Smooth muscle cell (in vitro differentiated cells): ENCODE data around the gene SPHK2. TPM values are rescaled to one million over a fixed set of nuclear protein-coding genes. Genes with fewer than 3 reads are reported as not detected.
A peak's percentile ranks its signal among the peaks of the same experiment; 100 is the strongest.

Experiments used
- DNase-seq: peaks from one replicate; lab custom pipeline; 2025; ENCODE audit not compliant: unreplicated experiment; lab: John Stamatoyannopoulos, UW
- H2AFZ ChIP-seq: fragments of 200-600 bp; sonication (generic); 2 replicates; pipeline ENCODE4 v1.6.0; 2016; ENCODE audit warnings: antibody characterized with exemption, low read depth, mild to moderate bottlenecking
- H3F3A ChIP-seq: fragments of 200-600 bp; sonication (generic); 2 replicates; pipeline ENCODE4 v1.6.0; 2017; ENCODE audit warnings: antibody characterized with exemption, low read depth
- H3K27ac ChIP-seq: fragments of 200-600 bp; sonication (generic); 2 replicates; pipeline ENCODE4 v1.5.1; 2016; ENCODE audit warnings: low read depth, mild to moderate bottlenecking
- H3K27me3 ChIP-seq: fragments of 200-600 bp; sonication (generic); 2 replicates; pipeline ENCODE4 v1.6.1; 2016; ENCODE audit warnings: low read depth, mild to moderate bottlenecking
- H3K36me3 ChIP-seq: fragments of 200-600 bp; sonication (generic); 2 replicates; pipeline ENCODE4 v1.5.1; 2016; ENCODE audit warnings: low read depth
- H3K4me1 ChIP-seq: fragments of 200-600 bp; sonication (generic); 2 replicates; pipeline ENCODE4 v1.5.1; 2016; ENCODE audit warnings: low read depth
- H3K4me2 ChIP-seq: fragments of 200-600 bp; sonication (generic); 2 replicates; pipeline ENCODE4 v1.6.0; 2016; ENCODE audit warnings: mild to moderate bottlenecking
- H3K4me3 ChIP-seq: fragments of 200-600 bp; sonication (generic); 2 replicates; pipeline ENCODE4 v1.5.1; 2016; ENCODE audit warnings: mild to moderate bottlenecking
- H3K79me2 ChIP-seq: fragments of 200-600 bp; sonication (generic); 2 replicates; pipeline ENCODE4 v1.6.0; 2016; ENCODE audit warnings: low read depth, mild to moderate bottlenecking
- H3K9ac ChIP-seq: fragments of 200-600 bp; sonication (generic); 2 replicates; pipeline ENCODE4 v1.6.0; 2016; ENCODE audit warnings: low read depth
- H3K9me3 ChIP-seq: fragments of 200-600 bp; sonication (generic); replicated peaks from 2 replicates; pipeline ENCODE4 v1.5.1; 2016; ENCODE audit warnings: low read depth
- H4K20me1 ChIP-seq: fragments of 200-600 bp; sonication (generic); 2 replicates; pipeline ENCODE4 v1.6.0; 2016; ENCODE audit warnings: low read depth
- WGBS: methylation state at CpG from one replicate; pipeline ENCODE4 v1.1.7; 2016; ENCODE audit warnings: low lambda C conversion rate; 5-methylcytosine and 5-hydroxymethylcytosine counted together
- polyA plus RNA-seq: library from polyadenylated mRNA; unstranded; fragments of >200 nt; fragmentation: Nextera tagmentation; extraction: Ambion mirVana; gene quantifications from 2 replicates; pipeline ENCODE4 v1.2.1, GENCODE V29; 2016
- total RNA-seq: library from RNA; depleted of rRNA; stranded (reverse); fragments of >200 nt; gene quantifications from 2 replicates; pipeline ENCODE4 v1.2.3, GENCODE V29; 2014
- TF ChIP-seq, protein P1 (sequence below): fragments of 200-600 bp; sonication (generic); IDR thresholded peaks from 2 replicates; pipeline ENCODE4 v1.5.1; 2017; ENCODE audit warnings: borderline replicate concordance, mild to moderate bottlenecking, antibody characterized with exemption; ENCODE audit not compliant: insufficient read depth, poor library complexity, severe bottlenecking

Gene SPHK2
- total and polyA plus RNA-seq, 2 experiments from 2014 or later: 8.2 to 9.3 TPM

DNA sequence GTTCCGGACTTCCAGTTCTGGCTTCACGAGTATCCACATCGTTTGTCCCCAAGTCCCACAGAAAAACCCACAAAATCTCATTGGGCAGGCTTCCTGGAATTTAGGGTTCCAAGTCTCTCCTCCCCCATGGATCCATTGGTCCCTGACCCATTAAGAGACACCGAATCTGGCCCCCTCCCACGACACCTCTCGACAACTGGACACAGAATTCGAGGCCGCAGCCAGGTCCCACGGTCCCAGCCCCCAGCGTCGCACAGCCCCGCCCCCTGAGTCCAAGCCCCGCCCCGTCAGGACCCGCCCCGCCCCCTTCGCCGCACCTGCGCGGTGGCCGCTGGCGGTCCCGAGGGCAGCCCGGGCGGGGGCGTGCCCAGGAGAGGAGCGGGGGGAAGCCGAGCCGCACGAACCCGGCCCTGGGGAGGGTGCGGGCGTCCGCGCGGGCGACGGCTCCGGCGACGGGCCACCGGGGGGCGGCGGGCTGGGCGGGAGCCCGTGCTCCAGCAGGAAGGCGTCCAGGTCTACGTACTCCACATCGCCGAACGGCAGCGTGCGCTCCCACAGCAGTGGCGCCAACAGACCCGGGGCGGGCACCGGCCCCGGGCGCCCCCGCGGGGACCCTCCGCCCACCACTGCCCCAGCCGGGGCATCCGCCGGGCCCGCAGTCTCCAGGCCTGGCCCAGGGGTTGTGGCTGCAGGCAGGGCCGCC is 16.1 kb downstream of the SPHK2 start:
- H3K79me2 ChIP-seq: no peaks in the 10 kb centered on the region
- H3K27ac ChIP-seq: no peak overlapping the region
- peak overlapping the region; percentile 60 for H3K4me3 ChIP-seq
- H3K4me1 ChIP-seq: peaks cover 11% of the 10 kb centered on the region
- no peaks in the 10 kb centered on the region for H3K36me3 ChIP-seq
- peak overlapping the region; percentile 79 for H3K4me2 ChIP-seq
- H3K27me3 ChIP-seq: peaks cover 6% of the 10 kb centered on the region
- no peak overlapping the region for H3K9ac ChIP-seq
- TF ChIP-seq, protein P1, sequence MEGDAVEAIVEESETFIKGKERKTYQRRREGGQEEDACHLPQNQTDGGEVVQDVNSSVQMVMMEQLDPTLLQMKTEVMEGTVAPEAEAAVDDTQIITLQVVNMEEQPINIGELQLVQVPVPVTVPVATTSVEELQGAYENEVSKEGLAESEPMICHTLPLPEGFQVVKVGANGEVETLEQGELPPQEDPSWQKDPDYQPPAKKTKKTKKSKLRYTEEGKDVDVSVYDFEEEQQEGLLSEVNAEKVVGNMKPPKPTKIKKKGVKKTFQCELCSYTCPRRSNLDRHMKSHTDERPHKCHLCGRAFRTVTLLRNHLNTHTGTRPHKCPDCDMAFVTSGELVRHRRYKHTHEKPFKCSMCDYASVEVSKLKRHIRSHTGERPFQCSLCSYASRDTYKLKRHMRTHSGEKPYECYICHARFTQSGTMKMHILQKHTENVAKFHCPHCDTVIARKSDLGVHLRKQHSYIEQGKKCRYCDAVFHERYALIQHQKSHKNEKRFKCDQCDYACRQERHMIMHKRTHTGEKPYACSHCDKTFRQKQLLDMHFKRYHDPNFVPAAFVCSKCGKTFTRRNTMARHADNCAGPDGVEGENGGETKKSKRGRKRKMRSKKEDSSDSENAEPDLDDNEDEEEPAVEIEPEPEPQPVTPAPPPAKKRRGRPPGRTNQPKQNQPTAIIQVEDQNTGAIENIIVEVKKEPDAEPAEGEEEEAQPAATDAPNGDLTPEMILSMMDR: no peak
- no peak overlapping the region for H2AFZ ChIP-seq
- no peaks in the 10 kb centered on the region for H4K20me1 ChIP-seq
- no peak for DNase-seq
- no peaks in the 10 kb centered on the region for H3K9me3 ChIP-seq
- WGBS: 5% methylated on average over 23 of the region's 67 CpGs
- H3F3A ChIP-seq: peaks cover 12% of the 10 kb centered on the region

DNA sequence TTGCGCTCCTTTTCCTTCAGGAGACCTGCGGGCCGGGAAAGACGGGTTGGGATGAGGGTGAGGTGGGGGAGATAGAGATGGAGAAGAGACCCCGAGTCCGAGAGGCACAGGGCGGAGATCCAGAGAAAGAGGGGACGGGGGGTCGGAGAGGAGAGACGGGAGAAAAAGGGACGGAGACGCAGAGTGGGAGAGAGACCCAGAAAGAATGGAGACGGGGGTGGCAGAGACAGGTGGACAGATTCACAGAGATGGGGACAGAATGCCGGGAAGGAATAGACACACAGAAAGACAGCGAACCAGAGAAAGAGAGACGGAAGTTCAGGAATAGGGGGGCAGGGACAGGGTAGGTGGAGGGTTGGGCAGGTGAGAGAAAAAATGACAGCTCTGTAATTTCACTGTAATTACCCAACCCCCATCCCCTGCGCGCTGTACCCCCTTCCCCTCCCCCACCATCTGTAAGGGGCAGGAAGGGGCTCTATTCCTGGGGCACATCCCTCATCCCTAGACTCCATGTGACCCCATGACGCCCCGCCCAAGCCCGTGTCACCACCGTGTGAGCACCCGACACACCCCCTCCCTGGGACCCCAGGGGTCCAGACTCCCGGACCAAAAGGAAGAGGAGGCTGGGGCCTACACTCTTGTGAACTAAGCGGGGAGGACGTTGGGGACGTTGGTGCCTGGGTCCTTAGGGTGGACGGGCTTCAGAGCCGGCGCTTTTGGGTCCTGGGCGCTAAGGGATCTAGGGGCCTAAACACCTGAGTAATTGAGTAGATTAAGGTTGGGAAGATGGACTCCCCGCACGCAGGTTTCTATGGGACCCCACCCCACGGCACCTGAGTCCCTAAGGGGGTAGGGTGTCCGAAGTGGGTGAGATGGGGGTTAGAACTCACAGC is 16.9 kb downstream of the SPHK2 start:
- Histone ChIP-seq H3K27ac (no peak overlapping the region), H3K4me1 (peaks cover 4% of the 10 kb centered on the region), H2AFZ (no peak overlapping the region), H3K79me2 (no peaks in the 10 kb centered on the region), H4K20me1 (no peaks in the 10 kb centered on the region), H3K9ac (no peak overlapping the region), H3K36me3 (no peaks in the 10 kb centered on the region), H3F3A (peaks cover 12% of the 10 kb centered on the region), H3K27me3 (peaks cover 6% of the 10 kb centered on the region), H3K9me3 (no peaks in the 10 kb centered on the region), H3K4me3 (peak overlapping the region; percentile 60), H3K4me2 (peak overlapping the region; percentile 79)
- WGBS: 12% methylated on average over 31 of the region's 35 CpGs
- TF ChIP-seq, protein P1: no peak
- DNase-seq: no peak

DNA sequence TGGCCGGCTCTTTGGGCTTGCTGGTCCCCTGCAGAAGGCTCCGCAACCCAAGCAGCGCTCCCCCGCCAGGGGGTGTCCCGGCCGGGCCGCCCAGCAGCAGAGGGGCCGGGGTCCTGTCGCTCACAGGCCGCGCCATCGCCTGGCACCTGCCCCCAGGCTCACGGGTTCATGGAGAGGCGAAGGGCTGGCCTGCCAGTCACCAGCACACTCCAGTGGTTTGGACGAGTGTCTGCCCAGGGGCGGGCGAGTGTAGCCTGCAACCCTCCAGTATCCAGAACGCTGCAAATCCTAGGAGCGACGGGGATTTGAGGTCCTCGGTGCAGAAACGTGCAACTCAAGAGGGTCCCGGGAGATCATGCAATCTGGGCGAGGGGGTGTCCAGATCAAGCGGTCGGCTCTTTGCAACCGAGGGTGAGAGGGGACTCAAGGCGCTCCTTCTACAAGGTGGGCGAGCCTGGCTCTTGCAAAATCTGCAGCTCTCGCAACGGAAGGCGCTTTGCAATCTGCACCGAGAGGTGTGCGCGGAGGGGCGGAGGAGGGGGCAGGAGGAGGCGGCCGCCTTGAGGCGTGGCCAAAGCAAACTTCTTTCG is 17.6 kb downstream of the SPHK2 start, which contains the start of gene DBP:
Gene DBP, minus strand, starts transcription at position 521 of the 590 bp plus-strand sequence. Its CDS starts 385 bp downstream, at position 136.
- peak within 1 kb of the TSS; percentile 65 for H3K27ac ChIP-seq
- peak within 1 kb of the TSS; percentile 60 for H3K4me3 ChIP-seq
- peaks cover 6% of the 10 kb centered on the region for H3K27me3 ChIP-seq
- H3K9ac ChIP-seq: peak within 1 kb of the TSS; percentile 73
- TF ChIP-seq, protein P1: no peak
- H3K36me3 ChIP-seq: no peaks in the 10 kb centered on the region
- 3% methylated on average over 38 of the region's 40 CpGs for WGBS
- no peaks in the 10 kb centered on the region for H3K79me2 ChIP-seq
- no peaks in the 10 kb centered on the region for H3K9me3 ChIP-seq
- H3K4me2 ChIP-seq: peak within 1 kb of the TSS; percentile 79
- H3K4me1 ChIP-seq: peaks cover 4% of the 10 kb centered on the region
- H3F3A ChIP-seq: peaks cover 12% of the 10 kb centered on the region
- H4K20me1 ChIP-seq: no peaks in the 10 kb centered on the region
- DNase-seq: no peak
- H2AFZ ChIP-seq: peak within 1 kb of the TSS; percentile 76
